Astrocyte (in vitro differentiated cells and primary cell): ENCODE results near the gene PLEKHO2. TPM values are rescaled to one million over a fixed set of nuclear protein-coding genes. Genes with fewer than 3 reads are reported as not detected.

Experiments
- DNase-seq: peaks from one replicate; pipeline ENCODE4 v3.0.0-alpha.2; 2010; ENCODE audit warnings: low read depth
- FAIRE-seq: peaks from 2 replicates; lab custom pipeline; 2011; peaks lifted over from hg19 to GRCh38; lab: Jason Lieb, UNC
- H2AFZ ChIP-seq: 2 replicates; pipeline ENCODE4 v1.6.0; 2012; ENCODE audit warnings: low read depth, low read length, inconsistent platforms
- H3K27ac ChIP-seq: 2 replicates; pipeline ENCODE4 v1.5.1; 2011; ENCODE audit warnings: low read depth, low read length, inconsistent platforms
- H3K27me3 ChIP-seq: 2 replicates; pipeline ENCODE4 v1.6.0; 2011; ENCODE audit warnings: low read length, inconsistent platforms; ENCODE audit not compliant: insufficient read depth
- H3K36me3 ChIP-seq: 2 replicates; pipeline ENCODE4 v1.5.1; 2011; ENCODE audit warnings: low read length, inconsistent platforms; ENCODE audit not compliant: insufficient read depth
- H3K4me1 ChIP-seq: 2 replicates; pipeline ENCODE4 v1.5.1; 2011; ENCODE audit warnings: low read length, inconsistent platforms; ENCODE audit not compliant: insufficient read depth
- H3K4me2 ChIP-seq: 2 replicates; pipeline ENCODE4 v1.6.0; 2012; ENCODE audit warnings: low read length, inconsistent platforms
- H3K4me3 ChIP-seq: 2 replicates; pipeline ENCODE4 v1.5.1; 2011; ENCODE audit warnings: low read depth, mild to moderate bottlenecking, low read length, inconsistent platforms; ENCODE audit not compliant: insufficient read depth
- H3K79me2 ChIP-seq: 2 replicates; pipeline ENCODE4 v1.6.0; 2012; ENCODE audit warnings: mild to moderate bottlenecking, low read length, inconsistent platforms; ENCODE audit not compliant: insufficient read depth
- H3K9ac ChIP-seq: 2 replicates; pipeline ENCODE4 v1.6.0; 2012; ENCODE audit warnings: mild to moderate bottlenecking, low read length, inconsistent platforms
- H3K9me3 ChIP-seq: 2 replicates; pipeline ENCODE4 v1.5.1; 2012; ENCODE audit warnings: low read depth, mild to moderate bottlenecking, low read length, inconsistent platforms; ENCODE audit not compliant: insufficient read depth
- H4K20me1 ChIP-seq: 2 replicates; pipeline ENCODE4 v1.6.0; 2012; ENCODE audit warnings: low read length, inconsistent platforms; ENCODE audit not compliant: insufficient read depth
- H3K27ac Mint-ChIP-seq: one replicate; pipeline ENCODE4 v1.8.0; 2021; ENCODE audit warnings: mild to moderate bottlenecking, mixed read lengths; ENCODE audit not compliant: unreplicated experiment
- H3K27me3 Mint-ChIP-seq: one replicate; pipeline ENCODE4 v1.8.0; 2021; ENCODE audit warnings: low read depth, mixed read lengths; ENCODE audit not compliant: unreplicated experiment
- H3K36me3 Mint-ChIP-seq: one replicate; pipeline ENCODE4 v1.8.0; 2021; ENCODE audit warnings: low read depth, mixed read lengths; ENCODE audit not compliant: unreplicated experiment
- H3K4me1 Mint-ChIP-seq: one replicate; pipeline ENCODE4 v1.8.0; 2021; ENCODE audit warnings: low read depth, mixed read lengths; ENCODE audit not compliant: unreplicated experiment
- H3K4me3 Mint-ChIP-seq: one replicate; pipeline ENCODE4 v1.8.0; 2021; ENCODE audit warnings: mild to moderate bottlenecking, moderate library complexity, mixed read lengths; ENCODE audit not compliant: unreplicated experiment
- H3K9me3 Mint-ChIP-seq: one replicate; pipeline ENCODE4 v1.8.0; 2021; ENCODE audit warnings: mild to moderate bottlenecking, mixed read lengths; ENCODE audit not compliant: unreplicated experiment
- CTCF ChIP-seq: IDR thresholded peaks from 2 replicates; pipeline ENCODE4 v1.5.1; 2011; ENCODE audit warnings: low read depth, mild to moderate bottlenecking, inconsistent platforms, low read length, moderate library complexity; ENCODE audit not compliant: insufficient read depth
- EZH2 ChIP-seq: IDR thresholded peaks from 2 replicates; pipeline ENCODE4 v1.6.1; 2012; ENCODE audit warnings: mild to moderate bottlenecking, low read length, inconsistent platforms; ENCODE audit not compliant: insufficient read depth
- total RNA-seq: library from RNA; stranded (reverse); gene quantifications from 2 replicates; pipeline ENCODE4 v1.2.1, GENCODE V29; 2021

The PLEKHO2 gene
- total RNA-seq, 1 donor from 2014 or later: 11.5 TPM

GRCh38 chr15:64854526-64854925, 12.8 kb downstream of the PLEKHO2 start:
- Mint-ChIP-seq H3K36me3 (peaks cover 16% of the 10 kb centered on the region), H3K9me3 (no peaks in the 10 kb centered on the region), H3K27me3 (no peaks in the 10 kb centered on the region), H3K4me3 (no peak overlapping the region), H3K27ac (no peak overlapping the region), H3K4me1 (peaks cover 55% of the 10 kb centered on the region)
- no peaks in the 10 kb centered on the region for H3K9me3 ChIP-seq
- no peaks in the 10 kb centered on the region for H3K27me3 ChIP-seq
- H4K20me1 ChIP-seq: peaks cover 43% of the 10 kb centered on the region
- TF ChIP-seq EZH2 (no peak), CTCF (no peak)
- peaks cover 27% of the 10 kb centered on the region for H3K4me1 ChIP-seq
- no peak overlapping the region for H3K9ac ChIP-seq
- FAIRE-seq (no peak), DNase-seq (no peak)
- H2AFZ ChIP-seq: no peak overlapping the region
- no peak overlapping the region for H3K4me2 ChIP-seq
- peaks cover 25% of the 10 kb centered on the region for H3K79me2 ChIP-seq
- no peaks in the 10 kb centered on the region for H3K36me3 ChIP-seq
- no peak overlapping the region for H3K4me3 ChIP-seq
- H3K27ac ChIP-seq: no peak overlapping the region

- no peaks in the 10 kb centered on the region for H3K9me3 ChIP-seq
- H3K4me2 ChIP-seq: no peak overlapping the region
- no peaks in the 10 kb centered on the region for H3K27me3 Mint-ChIP-seq
- H3K9ac ChIP-seq: no peak overlapping the region
- peaks cover 18% of the 10 kb centered on the region for H3K36me3 Mint-ChIP-seq
- no peak overlapping the region for H3K27ac ChIP-seq
- peaks cover 55% of the 10 kb centered on the region for H3K4me1 Mint-ChIP-seq
- H3K4me3 ChIP-seq: no peak overlapping the region
- H3K36me3 ChIP-seq: no peaks in the 10 kb centered on the region
- H3K4me1 ChIP-seq: peaks cover 27% of the 10 kb centered on the region
- H3K79me2 ChIP-seq: peaks cover 25% of the 10 kb centered on the region
- no peak overlapping the region for H2AFZ ChIP-seq
- no peaks in the 10 kb centered on the region for H3K9me3 Mint-ChIP-seq
- TF ChIP-seq EZH2 (no peak), CTCF (no peak)
- no peaks in the 10 kb centered on the region for H3K27me3 ChIP-seq
- H4K20me1 ChIP-seq: peaks cover 51% of the 10 kb centered on the region
- no peak overlapping the region for H3K4me3 Mint-ChIP-seq
- no peak for DNase-seq
- no peak overlapping the region for H3K27ac Mint-ChIP-seq
- no peak for FAIRE-seq
Measured at GRCh38 chr15:64855205-64855975, 13.7 kb downstream of the PLEKHO2 start.
